OCI-LY1 (cell line): ENCODE data around the gene RPL13.

Experiments
- H2AFZ ChIP-seq: fragments of 200-600 bp; sonication (generic), shearing (Covaris generic); 2 replicates; pipeline ENCODE4 v1.6.0; 2014; ENCODE audit warnings: antibody characterized with exemption, mild to moderate bottlenecking, low read length
- H3F3A ChIP-seq: fragments of 200-600 bp; sonication (generic), shearing (Covaris generic); 2 replicates; pipeline ENCODE4 v1.6.0; 2014; ENCODE audit warnings: mild to moderate bottlenecking, antibody characterized with exemption, low read length, moderate library complexity; ENCODE audit not compliant: insufficient read depth
- H3K27ac ChIP-seq: fragments of 200-600 bp; sonication (generic); 2 replicates; pipeline ENCODE4 v1.5.1; 2014; ENCODE audit warnings: low read length, mixed run types, mild to moderate bottlenecking, low read depth; ENCODE audit not compliant: poor library complexity, severe bottlenecking
- H3K27me3 ChIP-seq: fragments of 200-600 bp; sonication (generic); 2 replicates; pipeline ENCODE4 v1.6.0; 2014; ENCODE audit warnings: antibody characterized with exemption, mild to moderate bottlenecking, low read length, moderate library complexity; ENCODE audit not compliant: insufficient read depth
- H3K36me3 ChIP-seq: fragments of 200-600 bp; sonication (generic); 2 replicates; pipeline ENCODE4 v1.6.1; 2014; ENCODE audit warnings: mild to moderate bottlenecking, antibody characterized with exemption, low read length, moderate library complexity, mixed read lengths; ENCODE audit not compliant: insufficient read depth
- H3K4me1 ChIP-seq: fragments of 200-600 bp; sonication (generic); 2 replicates; pipeline ENCODE4 v1.5.1; 2014; ENCODE audit warnings: mild to moderate bottlenecking, low read length, moderate library complexity; ENCODE audit not compliant: insufficient read depth, severe bottlenecking
- H3K4me2 ChIP-seq: fragments of 200-600 bp; sonication (generic), shearing (Covaris generic); 2 replicates; pipeline ENCODE4 v1.6.1; 2014; ENCODE audit warnings: low read length
- H3K4me3 ChIP-seq: fragments of 200-600 bp; sonication (generic); 2 replicates; pipeline ENCODE4 v1.5.1; 2014; ENCODE audit warnings: low read length, low read depth, mild to moderate bottlenecking, mixed read lengths; ENCODE audit not compliant: poor library complexity, severe bottlenecking
- H3K79me2 ChIP-seq: fragments of 200-600 bp; shearing (Covaris generic); 2 replicates; pipeline ENCODE4 v1.6.1; 2016; ENCODE audit warnings: mixed run types, low read length, mixed read lengths; ENCODE audit not compliant: insufficient read depth
- H3K9ac ChIP-seq: fragments of 200-600 bp; sonication (generic), shearing (Covaris generic); 2 replicates; pipeline ENCODE4 v1.6.1; 2014; ENCODE audit warnings: mild to moderate bottlenecking, low read length, mixed read lengths
- H3K9me2 ChIP-seq: fragments of 200-600 bp; sonication (generic), shearing (Covaris generic); 2 replicates; pipeline ENCODE4 v1.6.1; 2014; ENCODE audit warnings: low read depth, mild to moderate bottlenecking, low read length, mixed read lengths
- H3K9me3 ChIP-seq: fragments of 200-600 bp; shearing (Covaris generic); 2 replicates; pipeline ENCODE4 v1.6.1; 2014; ENCODE audit warnings: low read length, mixed read lengths
- H4K20me1 ChIP-seq: fragments of 200-600 bp; sonication (generic), shearing (Covaris generic); 2 replicates; pipeline ENCODE4 v1.6.0; 2016; ENCODE audit warnings: mild to moderate bottlenecking, low read length; ENCODE audit not compliant: insufficient read depth
- EZH2 ChIP-seq: fragments of 200-600 bp; sonication (generic), shearing (Covaris generic); IDR thresholded peaks from 2 replicates; pipeline ENCODE4 v1.8.0; 2017; ENCODE audit warnings: borderline replicate concordance, mixed run types, mild to moderate bottlenecking, antibody characterized with exemption, low read length, moderate library complexity, mixed read lengths
- TF ChIP-seq, protein P1 (sequence below): fragments of 200-600 bp; sonication (generic), shearing (Covaris generic); IDR thresholded peaks from 2 replicates; pipeline ENCODE4 v1.5.1; 2017; ENCODE audit warnings: mild to moderate bottlenecking, antibody characterized with exemption, low read length, moderate library complexity, mixed read lengths

The RPL13 gene

DNA sequence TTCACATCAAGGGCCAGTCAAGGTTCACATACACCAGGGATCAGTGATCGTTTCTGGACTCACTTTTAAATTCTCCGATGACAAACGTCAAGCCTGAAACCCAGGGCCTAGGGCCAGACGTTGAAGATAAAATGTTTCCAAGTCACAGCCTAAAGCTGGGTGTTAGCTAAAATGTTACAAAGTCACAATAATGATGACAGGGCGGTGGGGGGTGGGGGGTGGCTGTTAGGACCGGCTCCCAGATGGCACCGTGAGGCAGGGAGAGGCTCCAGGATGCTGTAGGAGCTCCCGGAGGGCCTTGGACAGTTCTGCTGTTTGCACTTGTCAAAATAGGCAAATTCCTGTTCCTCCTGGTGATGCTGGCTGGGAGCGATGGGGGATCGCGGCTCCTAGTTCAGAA is 16.4 kb upstream of the RPL13 start:
- no peak overlapping the region for H2AFZ ChIP-seq
- H3K79me2 ChIP-seq, result no peaks in the 10 kb centered on the region
- no peaks in the 10 kb centered on the region for H3F3A ChIP-seq
- no peaks in the 10 kb centered on the region for H3K9me2 ChIP-seq
- H3K9me3 ChIP-seq, result no peaks in the 10 kb centered on the region
- H3K27me3 ChIP-seq, result no peaks in the 10 kb centered on the region
- no peak overlapping the region for H3K4me2 ChIP-seq
- H3K4me3 ChIP-seq, result no peak overlapping the region
- H3K27ac ChIP-seq, result no peak overlapping the region
- H3K9ac ChIP-seq, result no peak overlapping the region
- H3K36me3 ChIP-seq, result peaks cover 58% of the 10 kb centered on the region
- H3K4me1 ChIP-seq, result peaks cover 10% of the 10 kb centered on the region
- TF ChIP-seq, protein P1, sequence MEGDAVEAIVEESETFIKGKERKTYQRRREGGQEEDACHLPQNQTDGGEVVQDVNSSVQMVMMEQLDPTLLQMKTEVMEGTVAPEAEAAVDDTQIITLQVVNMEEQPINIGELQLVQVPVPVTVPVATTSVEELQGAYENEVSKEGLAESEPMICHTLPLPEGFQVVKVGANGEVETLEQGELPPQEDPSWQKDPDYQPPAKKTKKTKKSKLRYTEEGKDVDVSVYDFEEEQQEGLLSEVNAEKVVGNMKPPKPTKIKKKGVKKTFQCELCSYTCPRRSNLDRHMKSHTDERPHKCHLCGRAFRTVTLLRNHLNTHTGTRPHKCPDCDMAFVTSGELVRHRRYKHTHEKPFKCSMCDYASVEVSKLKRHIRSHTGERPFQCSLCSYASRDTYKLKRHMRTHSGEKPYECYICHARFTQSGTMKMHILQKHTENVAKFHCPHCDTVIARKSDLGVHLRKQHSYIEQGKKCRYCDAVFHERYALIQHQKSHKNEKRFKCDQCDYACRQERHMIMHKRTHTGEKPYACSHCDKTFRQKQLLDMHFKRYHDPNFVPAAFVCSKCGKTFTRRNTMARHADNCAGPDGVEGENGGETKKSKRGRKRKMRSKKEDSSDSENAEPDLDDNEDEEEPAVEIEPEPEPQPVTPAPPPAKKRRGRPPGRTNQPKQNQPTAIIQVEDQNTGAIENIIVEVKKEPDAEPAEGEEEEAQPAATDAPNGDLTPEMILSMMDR, result no peak
- TF ChIP-seq EZH2, result no peak
- no peaks in the 10 kb centered on the region for H4K20me1 ChIP-seq

GRCh38 chr16:89544713-89545043 is 15.8 kb upstream of the RPL13 start:
- H3K9ac ChIP-seq, result no peak overlapping the region
- H3K27ac ChIP-seq, result no peak overlapping the region
- H3K27me3 ChIP-seq, result no peaks in the 10 kb centered on the region
- peaks cover 64% of the 10 kb centered on the region for H3K36me3 ChIP-seq
- TF ChIP-seq, protein P1, result no peak
- no peak for TF ChIP-seq EZH2
- H2AFZ ChIP-seq, result no peak overlapping the region
- no peaks in the 10 kb centered on the region for H3F3A ChIP-seq
- H3K79me2 ChIP-seq, result no peaks in the 10 kb centered on the region
- H3K9me3 ChIP-seq, result no peaks in the 10 kb centered on the region
- no peaks in the 10 kb centered on the region for H3K9me2 ChIP-seq
- no peak overlapping the region for H3K4me3 ChIP-seq
- H3K4me1 ChIP-seq, result peaks cover 14% of the 10 kb centered on the region
- no peak overlapping the region for H3K4me2 ChIP-seq
- no peaks in the 10 kb centered on the region for H4K20me1 ChIP-seq

GRCh38 chr16:89545044-89545830 is 15.2 kb upstream of the RPL13 start:
- no peaks in the 10 kb centered on the region for H3K27me3 ChIP-seq
- no peaks in the 10 kb centered on the region for H3K79me2 ChIP-seq
- H3K9me3 ChIP-seq, result no peaks in the 10 kb centered on the region
- peaks cover 14% of the 10 kb centered on the region for H3K4me1 ChIP-seq
- TF ChIP-seq, protein P1, result no peak
- no peak for TF ChIP-seq EZH2
- no peak overlapping the region for H2AFZ ChIP-seq
- peaks cover 68% of the 10 kb centered on the region for H3K36me3 ChIP-seq
- no peak overlapping the region for H3K27ac ChIP-seq
- no peaks in the 10 kb centered on the region for H3F3A ChIP-seq
- H4K20me1 ChIP-seq, result no peaks in the 10 kb centered on the region
- H3K4me2 ChIP-seq, result no peak overlapping the region
- no peak overlapping the region for H3K9ac ChIP-seq
- no peaks in the 10 kb centered on the region for H3K9me2 ChIP-seq
- no peak overlapping the region for H3K4me3 ChIP-seq
